ENCODE measurements around the gene CARD11.

The CARD11 gene

GRCh38 chr7:2896131-2896530, 147.5 kb downstream of the CARD11 start:
- 87% methylated on average over 10 of the region's 10 CpGs for WGBS
- Histone ChIP-seq H3K27ac (ENCODE audit: low read depth, low read length) (no peak overlapping the region), H3K9me3 (ENCODE audit: insufficient read depth, low read depth, low read length) (no peaks in the 10 kb centered on the region), H3K4me3 (ENCODE audit: low read length) (no peak overlapping the region), H3K4me1 (ENCODE audit: insufficient read depth, low read length) (no peaks in the 10 kb centered on the region; the same call in 1 of the 2 replicates), H3K9ac (ENCODE audit: low read depth, low read length) (no peak overlapping the region), H3K36me3 (ENCODE audit: insufficient read depth, low read length) (no peaks in the 10 kb centered on the region), H3K27me3 (ENCODE audit: insufficient read depth, low read length) (no peaks in the 10 kb centered on the region)

GRCh38 chr7:2894118-2894940, 149.3 kb downstream of the CARD11 start:
- Histone ChIP-seq H3K4me1 (ENCODE audit: insufficient read depth, low read length) (no peaks in the 10 kb centered on the region; the same call in 1 of the 2 replicates), H3K27ac (ENCODE audit: low read depth, low read length) (no peak overlapping the region), H3K36me3 (ENCODE audit: insufficient read depth, low read length) (no peaks in the 10 kb centered on the region), H3K4me3 (ENCODE audit: low read length) (no peak overlapping the region), H3K9me3 (ENCODE audit: insufficient read depth, low read depth, low read length) (no peaks in the 10 kb centered on the region), H3K27me3 (ENCODE audit: insufficient read depth, low read length) (no peaks in the 10 kb centered on the region), H3K9ac (ENCODE audit: low read depth, low read length) (no peak overlapping the region)
- WGBS, result 86% methylated on average over 14 of the region's 17 CpGs

DNA sequence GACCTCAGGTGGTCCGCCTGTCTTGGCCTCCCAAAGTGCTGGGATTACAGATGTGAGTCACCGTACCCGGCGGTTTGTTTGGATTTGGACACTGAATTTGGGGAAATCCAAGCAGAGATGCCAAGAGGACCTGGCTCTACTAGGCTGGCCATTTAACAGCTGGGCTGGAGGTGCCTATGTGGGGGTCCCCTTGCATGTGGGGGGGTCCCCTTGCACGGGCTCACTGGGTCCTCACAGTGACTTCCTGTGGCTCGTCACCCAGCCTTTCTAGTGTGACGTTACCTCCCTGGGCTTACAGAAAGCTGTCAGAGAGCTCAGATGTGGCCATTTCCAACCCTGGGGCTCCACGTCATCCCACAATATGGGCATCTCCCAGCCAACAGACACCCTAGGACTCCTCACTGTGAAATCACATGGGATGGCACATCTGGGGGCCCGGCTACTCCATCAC, 150.2 kb downstream of the CARD11 start:
- no peak overlapping the region for H3K9ac ChIP-seq (ENCODE audit: low read depth, low read length)

DNA sequence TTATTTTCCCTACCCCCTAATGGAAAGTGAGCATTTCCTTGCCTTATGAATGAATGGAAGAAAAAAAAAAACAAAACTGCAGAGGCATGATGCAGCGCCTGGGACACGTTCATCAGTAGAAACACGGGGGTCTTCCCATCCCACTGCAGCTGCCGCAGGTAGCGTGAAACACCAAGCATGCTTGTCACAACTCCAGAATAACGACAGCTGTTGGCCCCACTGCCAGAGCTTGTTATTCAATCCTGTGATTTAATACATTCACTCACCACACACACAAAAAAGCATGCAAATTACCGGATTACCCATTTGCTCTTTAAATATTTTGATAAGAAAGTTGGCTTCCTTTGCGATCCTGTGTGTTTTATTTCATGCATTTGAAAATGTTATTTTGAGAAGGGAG, 151.1 kb downstream of the CARD11 start:
- Histone ChIP-seq H3K9me3 (ENCODE audit: insufficient read depth, low read depth, low read length) (no peaks in the 10 kb centered on the region), H3K27ac (ENCODE audit: low read depth, low read length) (no peak overlapping the region), H3K4me3 (ENCODE audit: low read length) (no peak overlapping the region), H3K27me3 (ENCODE audit: insufficient read depth, low read length) (no peaks in the 10 kb centered on the region), H3K36me3 (ENCODE audit: insufficient read depth, low read length) (no peaks in the 10 kb centered on the region), H3K9ac (ENCODE audit: low read depth, low read length) (no peak overlapping the region), H3K4me1 (ENCODE audit: insufficient read depth, low read length) (no peaks in the 10 kb centered on the region; the same call in 1 of the 2 replicates)
- 90% methylated on average over 8 of the region's 8 CpGs for WGBS

More for the DNA sequence above, 150.2 kb downstream of the CARD11 start:
- 90% methylated on average over 9 of the region's 9 CpGs for WGBS
- Histone ChIP-seq H3K9me3 (ENCODE audit: insufficient read depth, low read depth, low read length) (no peaks in the 10 kb centered on the region), H3K4me3 (ENCODE audit: low read length) (no peak overlapping the region), H3K36me3 (ENCODE audit: insufficient read depth, low read length) (no peaks in the 10 kb centered on the region), H3K27me3 (ENCODE audit: insufficient read depth, low read length) (no peaks in the 10 kb centered on the region), H3K4me1 (ENCODE audit: insufficient read depth, low read length) (no peaks in the 10 kb centered on the region; the same call in 1 of the 2 replicates), H3K27ac (ENCODE audit: low read depth, low read length) (no peak overlapping the region)

DNA sequence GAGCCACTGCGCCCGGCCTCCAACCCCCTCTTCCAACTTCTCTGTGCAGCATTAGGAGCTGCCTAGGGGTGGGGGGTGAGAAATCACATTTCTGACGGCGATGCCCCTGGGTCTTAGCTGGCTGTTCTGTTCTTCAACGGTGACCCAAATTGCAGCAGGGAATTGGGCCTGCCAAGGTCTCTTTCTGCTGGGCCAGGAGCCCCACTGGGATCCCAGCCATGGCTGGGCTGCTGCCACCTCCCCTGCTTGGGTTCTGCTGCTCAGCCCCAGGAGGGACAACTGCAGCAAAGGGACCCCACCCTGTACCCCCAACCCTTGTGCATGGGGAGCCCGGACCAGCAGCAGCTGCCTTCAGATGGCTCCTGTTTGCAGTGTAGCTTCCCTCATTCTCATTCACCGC, 155.9 kb downstream of the CARD11 start:
- Histone ChIP-seq H3K4me1 (ENCODE audit: insufficient read depth, low read length) (no peaks in the 10 kb centered on the region), H3K4me3 (ENCODE audit: low read length) (no peak overlapping the region), H3K9ac (ENCODE audit: low read depth, low read length) (no peak overlapping the region), H3K9me3 (ENCODE audit: insufficient read depth, low read depth, low read length) (no peaks in the 10 kb centered on the region), H3K27ac (ENCODE audit: low read depth, low read length) (no peak overlapping the region), H3K36me3 (ENCODE audit: insufficient read depth, low read length) (no peaks in the 10 kb centered on the region), H3K27me3 (ENCODE audit: insufficient read depth, low read length) (no peaks in the 10 kb centered on the region)
- WGBS, result 78% methylated on average over 6 of the region's 7 CpGs

- Histone ChIP-seq H3K27ac (ENCODE audit: low read depth, low read length) (no peak overlapping the region), H3K4me1 (ENCODE audit: insufficient read depth, low read length) (peaks cover 3% of the 10 kb centered on the region; the same call in 1 of the 2 replicates), H3K9me3 (ENCODE audit: insufficient read depth, low read depth, low read length) (no peaks in the 10 kb centered on the region), H3K9ac (ENCODE audit: low read depth, low read length) (no peak overlapping the region), H3K27me3 (ENCODE audit: insufficient read depth, low read length) (no peaks in the 10 kb centered on the region), H3K4me3 (ENCODE audit: low read length) (no peak overlapping the region), H3K36me3 (ENCODE audit: insufficient read depth, low read length) (no peaks in the 10 kb centered on the region)
- 44% methylated on average over 10 of the region's 12 CpGs for WGBS
Measured at GRCh38 chr7:2886900-2887299, 156.8 kb downstream of the CARD11 start.

DNA sequence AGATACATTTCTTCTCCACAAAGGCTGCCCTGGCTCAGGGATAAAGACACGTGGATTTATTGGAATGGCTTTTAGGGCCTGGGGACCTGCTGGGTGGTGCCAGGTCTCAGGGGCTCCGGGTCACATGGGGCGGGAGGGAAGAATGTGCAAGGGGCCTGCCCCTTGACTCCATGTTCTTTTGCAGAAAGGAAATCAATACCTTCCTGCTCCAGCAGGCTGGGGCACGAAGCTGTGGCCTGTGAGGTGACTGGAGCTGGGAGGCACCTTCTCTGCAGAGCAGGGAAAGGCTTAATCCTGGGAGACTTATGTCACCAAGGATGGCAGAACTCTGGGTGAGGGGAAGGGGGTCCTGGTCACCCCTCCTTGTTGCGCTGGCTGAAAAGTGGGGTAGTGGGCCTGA, 157.3 kb downstream of the CARD11 start:
- Histone ChIP-seq H3K9ac (ENCODE audit: low read depth, low read length) (no peak overlapping the region), H3K27me3 (ENCODE audit: insufficient read depth, low read length) (no peaks in the 10 kb centered on the region), H3K36me3 (ENCODE audit: insufficient read depth, low read length) (no peaks in the 10 kb centered on the region), H3K27ac (ENCODE audit: low read depth, low read length) (no peak overlapping the region), H3K9me3 (ENCODE audit: insufficient read depth, low read depth, low read length) (no peaks in the 10 kb centered on the region), H3K4me1 (ENCODE audit: insufficient read depth, low read length) (peaks cover 4% of the 10 kb centered on the region; the same call in 1 of the 2 replicates), H3K4me3 (ENCODE audit: low read length) (no peak overlapping the region)
- WGBS, result 65% methylated on average over 5 of the region's 5 CpGs

- H3K4me3 ChIP-seq (ENCODE audit: low read length), result no peak overlapping the region
- no peaks in the 10 kb centered on the region for H3K27me3 ChIP-seq (ENCODE audit: insufficient read depth, low read length)
- H3K9ac ChIP-seq (ENCODE audit: low read depth, low read length), result no peak overlapping the region
- WGBS, result 93% methylated on average over 9 of the region's 9 CpGs
- H3K4me1 ChIP-seq (ENCODE audit: insufficient read depth, low read length), result peaks cover 9% of the 10 kb centered on the region; the same call in 1 of the 2 replicates
- no peaks in the 10 kb centered on the region for H3K9me3 ChIP-seq (ENCODE audit: insufficient read depth, low read depth, low read length)
- no peaks in the 10 kb centered on the region for H3K36me3 ChIP-seq (ENCODE audit: insufficient read depth, low read length)
- H3K27ac ChIP-seq (ENCODE audit: low read depth, low read length), result no peak overlapping the region
Measured at GRCh38 chr7:2884161-2884560, 159.5 kb downstream of the CARD11 start.

DNA sequence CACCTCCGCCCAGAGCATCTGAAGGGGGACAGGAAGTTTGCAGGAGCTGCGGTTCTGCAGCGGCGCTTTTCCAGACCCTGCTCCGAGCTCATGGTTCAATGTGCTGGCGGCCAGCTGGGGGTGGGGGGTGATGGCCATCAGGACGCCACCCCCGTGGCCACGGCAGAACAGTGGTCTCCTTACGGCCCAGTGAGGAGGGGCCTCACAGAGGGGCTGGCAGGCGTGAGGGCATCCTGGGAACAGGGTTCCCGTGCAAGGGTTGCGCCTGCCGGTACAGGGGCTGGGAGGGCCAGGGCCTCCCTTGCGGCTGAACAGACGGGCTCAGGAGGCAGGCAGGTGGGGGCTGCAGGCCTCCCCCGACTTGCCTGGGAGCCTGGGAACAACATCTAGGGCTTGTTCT, 160.6 kb downstream of the CARD11 start:
- Histone ChIP-seq H3K27ac (ENCODE audit: low read depth, low read length) (no peak overlapping the region), H3K4me1 (ENCODE audit: insufficient read depth, low read length) (peaks cover 9% of the 10 kb centered on the region; the same call in 1 of the 2 replicates), H3K4me3 (ENCODE audit: low read length) (no peak overlapping the region), H3K36me3 (ENCODE audit: insufficient read depth, low read length) (no peaks in the 10 kb centered on the region), H3K27me3 (ENCODE audit: insufficient read depth, low read length) (no peaks in the 10 kb centered on the region), H3K9ac (ENCODE audit: low read depth, low read length) (no peak overlapping the region), H3K9me3 (ENCODE audit: insufficient read depth, low read depth, low read length) (no peaks in the 10 kb centered on the region)
- WGBS, result 89% methylated on average over 17 of the region's 17 CpGs

GRCh38 chr7:2882111-2882510, 161.6 kb downstream of the CARD11 start:
- Histone ChIP-seq H3K27me3 (ENCODE audit: insufficient read depth, low read length) (no peaks in the 10 kb centered on the region), H3K36me3 (ENCODE audit: insufficient read depth, low read length) (no peaks in the 10 kb centered on the region), H3K4me3 (ENCODE audit: low read length) (no peak overlapping the region), H3K4me1 (ENCODE audit: insufficient read depth, low read length) (peaks cover 9% of the 10 kb centered on the region; the same call in 1 of the 2 replicates), H3K9me3 (ENCODE audit: insufficient read depth, low read depth, low read length) (no peaks in the 10 kb centered on the region), H3K9ac (ENCODE audit: low read depth, low read length) (no peak overlapping the region), H3K27ac (ENCODE audit: low read depth, low read length) (no peak overlapping the region)
- 63% methylated on average over 10 of the region's 10 CpGs for WGBS

DNA sequence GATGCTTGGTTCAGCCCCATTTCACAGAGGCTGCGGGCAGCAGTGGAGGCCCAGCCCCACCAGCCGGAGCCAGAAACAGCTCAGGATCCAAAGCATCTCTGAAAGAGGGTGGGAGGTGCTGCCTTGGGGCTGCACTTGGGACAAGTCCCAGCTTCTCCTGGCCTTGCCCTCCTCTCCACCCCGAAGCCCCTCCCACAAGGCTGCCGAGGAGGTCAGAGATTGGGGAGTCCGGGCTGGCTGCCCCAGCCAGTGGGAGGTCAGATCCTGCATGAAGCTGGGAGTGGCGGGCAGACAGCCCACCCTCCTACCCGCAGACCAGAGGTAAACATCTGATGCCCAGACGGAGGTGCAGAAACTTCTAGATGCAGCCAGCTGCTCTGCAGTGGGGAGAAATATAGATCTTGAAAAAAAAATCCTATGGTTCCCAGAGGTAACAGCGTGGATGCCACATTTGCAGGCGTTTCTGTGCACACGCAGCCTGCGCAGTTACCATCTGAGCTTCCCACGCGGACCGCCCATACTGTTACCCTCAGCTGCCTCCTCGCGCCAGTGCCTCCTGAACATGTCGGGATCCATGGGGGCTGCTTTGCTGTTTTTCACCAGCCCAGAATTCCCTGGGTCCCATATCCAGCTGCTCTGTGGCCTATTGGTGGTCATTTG, 162.7 kb downstream of the CARD11 start:
- no peaks in the 10 kb centered on the region for H3K9me3 ChIP-seq (ENCODE audit: insufficient read depth, low read depth, low read length)
- no peak overlapping the region for H3K27ac ChIP-seq (ENCODE audit: low read depth, low read length)
- WGBS, result 75% methylated on average over 18 of the region's 18 CpGs
- peaks cover 9% of the 10 kb centered on the region; the same call in 1 of the 2 replicates for H3K4me1 ChIP-seq (ENCODE audit: insufficient read depth, low read length)
- H3K9ac ChIP-seq (ENCODE audit: low read depth, low read length), result no peak overlapping the region
- no peaks in the 10 kb centered on the region for H3K36me3 ChIP-seq (ENCODE audit: insufficient read depth, low read length)
- H3K4me3 ChIP-seq (ENCODE audit: low read length), result no peak overlapping the region
- H3K27me3 ChIP-seq (ENCODE audit: insufficient read depth, low read length), result no peaks in the 10 kb centered on the region

All from HUES64 (cell line).